ENCODE data around the gene AFDN.

AFDN gene

DNA sequence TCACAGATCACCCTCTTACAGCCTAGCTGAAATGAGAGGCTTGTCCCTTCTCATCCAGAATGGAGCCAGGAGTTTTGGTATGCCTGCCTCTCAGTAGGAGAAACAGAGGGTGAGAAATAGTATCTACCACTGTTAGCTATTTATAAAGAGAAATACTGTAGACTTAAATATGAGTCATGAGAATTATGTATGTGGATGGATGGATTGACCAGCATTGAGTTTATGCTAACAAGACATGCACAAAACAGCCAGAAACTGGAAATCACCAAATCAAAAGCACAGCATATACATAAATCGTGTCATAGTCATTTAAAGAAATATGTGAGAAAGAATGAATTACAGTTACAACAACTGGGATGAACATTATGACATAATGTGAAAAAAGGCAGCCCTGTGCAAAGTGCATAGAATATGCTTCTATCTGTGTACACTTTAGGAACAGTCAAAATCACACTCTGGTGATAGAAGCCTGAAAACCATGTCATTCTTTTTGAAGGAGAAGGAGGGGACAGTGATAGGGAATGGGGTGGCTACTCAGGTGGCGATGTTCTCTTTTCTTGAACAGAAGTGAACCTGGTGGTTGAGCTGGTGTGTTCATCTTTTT is 90.9 kb downstream of the AFDN start:
- DNase-seq (ENCODE audit: low read depth, low spot score) = no peak

DNA sequence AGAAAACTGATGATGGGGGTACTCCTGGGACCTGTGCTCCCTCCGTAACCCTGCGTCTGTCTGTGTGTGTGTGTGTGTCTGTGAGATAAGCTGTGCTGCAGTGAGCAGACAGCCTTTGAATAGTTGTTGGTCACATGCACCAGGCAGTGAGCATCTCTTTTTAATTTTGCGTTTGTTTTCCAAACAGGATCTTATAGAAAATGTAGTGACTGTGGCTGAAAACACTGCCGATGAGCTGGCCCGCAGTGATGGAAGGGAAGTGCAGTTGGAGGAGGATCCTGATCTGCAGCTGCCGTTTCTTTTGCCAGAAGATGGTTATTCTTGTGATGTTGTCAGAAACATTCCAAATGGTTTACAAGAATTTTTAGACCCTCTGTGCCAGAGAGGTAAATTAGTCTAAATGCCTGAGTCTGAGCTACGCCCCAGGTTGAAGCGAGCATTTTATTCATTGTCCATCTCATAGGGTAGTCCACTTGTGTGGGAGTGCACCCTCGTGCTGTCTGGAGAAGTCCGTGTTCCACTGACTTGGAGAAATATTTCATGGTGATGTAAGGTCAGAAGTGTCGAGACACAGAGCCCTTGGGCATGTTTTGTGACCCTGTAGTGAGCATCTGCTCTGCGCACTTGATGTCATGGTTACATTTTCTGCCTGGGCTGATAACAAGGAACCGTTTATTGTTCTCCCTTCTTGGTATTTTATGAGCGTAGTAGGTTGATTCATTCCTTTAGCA is 92.0 kb downstream of the AFDN start:
- DNase-seq (ENCODE audit: low read depth, low spot score) = no peak

DNA sequence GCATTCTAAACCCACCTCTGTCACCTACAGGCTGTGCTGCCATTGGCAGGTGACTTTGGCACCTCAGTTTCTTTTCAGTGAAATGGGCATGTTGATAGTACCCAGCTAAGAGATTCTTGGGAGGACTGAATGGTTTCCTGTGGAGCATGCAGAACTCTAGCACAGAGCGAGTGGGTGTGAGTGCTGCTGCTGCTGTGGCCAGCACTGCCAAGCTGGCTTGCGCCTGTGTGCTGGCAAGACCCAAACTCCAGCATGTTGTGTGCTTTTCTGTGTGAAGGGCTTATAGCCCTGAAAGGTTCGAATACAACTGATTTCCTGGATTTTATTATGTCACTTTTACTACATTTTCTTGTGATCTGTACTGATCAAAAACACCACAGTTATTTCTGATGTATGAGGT is 92.6 kb downstream of the AFDN start:
- no peak for DNase-seq (ENCODE audit: low read depth, low spot score)

DNA sequence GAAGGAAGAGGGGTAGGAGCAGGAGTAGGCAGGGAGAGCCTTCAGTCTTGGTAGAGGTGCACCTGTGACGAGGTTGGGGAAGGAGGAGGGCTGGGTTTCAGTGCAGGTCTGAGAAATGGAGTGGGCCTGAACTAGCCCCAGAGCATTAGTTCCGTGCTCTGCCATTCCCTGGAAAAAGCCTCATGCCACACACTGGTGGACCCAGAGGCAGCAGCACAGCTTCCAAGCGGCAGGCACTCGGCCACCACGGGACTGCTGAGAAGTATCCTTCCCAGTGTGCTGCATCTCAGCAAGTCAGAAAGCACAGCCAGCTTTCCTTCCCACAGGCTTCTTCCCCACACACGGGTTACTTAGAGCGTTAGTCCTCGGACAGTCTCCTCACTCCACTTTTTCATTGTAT is 93.5 kb downstream of the AFDN start:
- no peak for DNase-seq (ENCODE audit: low read depth, low spot score)

DNA sequence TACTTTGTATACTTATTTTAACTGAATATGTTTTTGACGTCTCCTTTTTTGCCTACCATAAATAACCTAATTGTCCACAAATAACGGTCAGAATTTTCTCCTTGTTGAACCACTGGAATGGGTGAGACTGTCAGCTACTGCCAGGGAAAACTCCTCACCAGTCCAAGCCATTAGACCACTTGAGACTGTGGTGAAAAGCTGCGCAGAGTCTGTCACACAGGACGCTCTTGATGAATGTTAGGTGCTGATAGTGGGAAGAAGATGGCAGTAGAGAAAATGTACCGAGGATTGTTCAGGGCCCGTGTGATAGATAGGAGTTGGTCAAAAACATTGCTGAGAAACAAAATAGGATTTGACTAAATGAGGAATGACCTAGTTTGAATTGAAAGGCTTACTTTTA is 95.1 kb downstream of the AFDN start:
- DNase-seq (ENCODE audit: low read depth, low spot score) = no peak

DNA sequence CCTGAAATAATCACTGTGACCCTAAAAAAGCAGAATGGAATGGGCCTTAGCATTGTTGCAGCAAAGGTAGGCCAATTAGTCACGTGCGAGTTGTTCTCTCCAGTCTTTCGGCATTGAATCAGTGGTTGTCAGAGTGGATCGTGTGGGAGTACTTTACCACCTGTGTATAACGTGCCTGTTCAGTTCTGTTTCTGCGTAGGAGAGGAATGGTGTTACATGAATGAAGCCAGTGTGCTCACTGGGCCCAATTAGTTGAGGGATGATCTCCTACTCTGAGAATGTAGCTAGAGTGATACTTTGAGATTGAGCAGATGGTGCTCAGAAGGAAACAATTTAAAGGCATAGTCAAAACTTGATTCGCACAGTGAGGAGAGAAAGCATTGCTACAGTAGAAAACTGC is 98.3 kb downstream of the AFDN start:
- DNase-seq (ENCODE audit: low read depth, low spot score) = no peak

DNA sequence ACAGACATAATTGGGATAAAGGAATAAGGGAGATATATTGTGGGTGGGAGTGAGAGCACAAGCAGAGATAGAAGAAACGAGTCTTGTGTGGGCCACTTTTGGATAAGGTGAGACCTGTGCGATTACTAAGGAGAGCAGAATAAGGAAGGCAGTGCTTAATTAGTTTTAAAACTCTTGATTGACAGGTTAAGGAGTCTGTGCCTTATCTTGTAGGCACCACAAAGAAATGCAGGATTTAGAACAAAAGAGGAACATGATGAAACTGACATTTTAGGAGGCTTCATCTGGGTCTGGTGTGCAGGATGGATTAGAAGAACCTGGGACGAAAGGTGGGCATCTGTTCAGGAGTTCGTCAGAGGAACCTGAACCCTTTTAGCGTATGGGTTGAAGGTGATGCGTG is 100.5 kb downstream of the AFDN start:
- no peak for DNase-seq (ENCODE audit: low read depth, low spot score)

DNA sequence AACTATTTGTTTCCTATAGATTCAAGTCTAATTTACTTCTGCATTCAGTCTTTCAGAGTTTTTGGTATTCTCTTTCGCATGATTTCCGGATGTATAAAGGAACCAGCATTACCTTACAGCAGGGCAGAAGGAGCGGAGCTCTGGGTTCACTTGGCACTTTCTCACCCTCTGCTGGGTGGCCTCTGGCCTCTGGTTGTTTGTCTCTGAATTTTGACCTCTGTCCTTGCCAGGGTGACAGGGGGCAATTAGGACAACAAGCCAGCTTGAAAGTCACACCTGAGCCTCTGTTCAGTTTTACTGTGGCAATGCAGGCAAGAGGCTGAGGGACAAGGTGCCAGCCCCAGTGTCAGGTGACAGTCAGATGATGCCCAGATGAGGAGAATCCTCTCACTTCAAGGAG is 101.4 kb downstream of the AFDN start:
- no peak for DNase-seq (ENCODE audit: low read depth, low spot score)

DNA sequence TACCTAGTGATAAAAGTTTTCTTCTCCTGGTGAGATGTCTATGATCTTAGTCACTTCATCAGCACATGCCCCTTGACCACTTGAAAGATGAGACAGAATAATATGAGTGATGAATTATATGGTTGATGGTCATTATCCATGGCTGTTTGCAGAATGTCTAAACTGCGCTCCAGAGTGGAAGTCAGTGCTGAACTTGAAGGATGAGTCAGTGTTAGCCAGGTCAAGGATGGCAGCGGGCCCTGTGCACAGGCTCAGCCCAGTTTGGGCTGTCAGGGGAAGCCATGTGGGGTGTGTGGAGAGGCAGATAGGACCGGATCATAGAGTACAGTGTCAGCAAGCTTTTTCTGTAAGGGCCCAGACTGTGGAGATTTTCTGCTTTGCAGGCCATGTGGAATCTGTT is 103.6 kb downstream of the AFDN start:
- peak; percentile 51 for DNase-seq (ENCODE audit: low read depth, low spot score)

DNA sequence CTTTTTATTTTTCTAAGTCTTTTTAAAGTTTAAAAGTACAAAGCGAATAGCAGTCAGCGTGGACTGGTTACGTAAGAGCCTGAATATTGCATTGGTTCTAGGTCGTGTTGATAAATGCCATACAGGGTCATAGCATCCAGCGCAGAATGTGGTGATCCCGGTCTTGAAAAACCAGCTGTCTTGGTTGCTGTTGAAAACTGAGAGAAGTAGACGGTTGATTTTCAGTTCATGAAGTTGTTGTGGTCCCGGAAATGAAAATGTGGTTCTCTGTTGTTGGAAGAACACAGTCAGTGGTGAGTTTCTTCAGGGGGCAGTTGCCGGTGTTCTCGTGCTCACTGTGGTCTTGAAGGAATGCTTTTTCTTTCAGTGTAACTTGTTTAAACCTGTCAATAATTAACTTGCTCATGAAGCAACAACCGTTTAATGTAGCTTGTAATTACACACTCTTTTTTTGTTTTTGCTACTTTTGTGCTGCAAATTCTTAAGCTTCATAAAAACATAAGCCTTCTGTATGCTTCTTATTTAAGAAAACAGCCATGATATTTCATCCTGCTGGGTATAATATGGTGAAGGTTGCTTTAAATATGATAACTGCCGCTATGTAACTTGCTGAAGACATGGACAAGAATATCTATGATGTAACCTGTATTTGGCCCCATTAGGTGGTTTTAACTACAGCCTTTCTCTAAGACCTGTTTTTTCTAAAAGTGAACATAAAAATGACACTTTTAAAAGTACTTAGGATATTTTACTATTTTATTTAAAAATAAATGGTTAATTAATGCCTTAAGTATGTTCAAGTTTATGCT is 106.0 kb downstream of the AFDN start:
- peak; percentile 43 for DNase-seq (ENCODE audit: low read depth, low spot score)

DNA sequence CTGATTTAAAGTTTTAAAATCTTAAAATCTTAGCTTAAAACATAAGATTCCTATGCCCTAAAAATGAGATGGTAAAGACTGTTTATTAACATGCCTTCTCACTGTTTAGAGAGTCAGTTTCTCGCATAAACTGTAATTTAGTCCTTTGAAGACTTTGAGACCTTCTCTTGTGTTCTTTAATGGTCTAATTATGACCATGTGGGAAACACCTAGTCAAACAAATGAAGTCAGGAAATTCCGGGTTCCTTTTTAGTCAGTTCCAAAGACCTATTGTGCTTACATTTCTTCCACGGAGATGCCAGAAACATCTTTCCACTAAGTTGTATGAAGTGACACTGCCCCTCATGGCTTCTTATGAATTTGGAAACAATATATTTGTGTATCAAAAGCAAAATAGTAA is 106.6 kb downstream of the AFDN start:
- no peak for DNase-seq (ENCODE audit: low read depth, low spot score)

DNA sequence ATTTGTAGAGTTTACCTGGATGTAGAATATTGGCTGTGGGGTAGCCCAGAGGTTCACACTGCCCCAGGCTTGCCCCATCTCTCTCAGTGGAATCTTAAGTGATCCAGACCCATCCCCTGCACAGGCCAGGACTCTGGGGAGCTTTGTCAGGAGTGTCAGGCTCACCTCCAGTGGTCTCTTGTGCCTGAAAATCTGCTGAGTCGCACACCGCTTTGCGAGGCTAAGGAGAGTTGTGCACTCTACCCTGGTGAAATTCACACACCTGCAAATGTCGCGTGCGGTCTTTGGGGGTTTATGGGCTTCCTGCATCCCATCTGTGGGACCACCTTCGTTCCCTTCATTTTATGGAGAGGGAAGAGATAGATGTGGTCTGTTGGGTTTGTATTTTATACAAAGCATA is 107.1 kb downstream of the AFDN start:
- DNase-seq (ENCODE audit: low read depth, low spot score) = no peak

DNA sequence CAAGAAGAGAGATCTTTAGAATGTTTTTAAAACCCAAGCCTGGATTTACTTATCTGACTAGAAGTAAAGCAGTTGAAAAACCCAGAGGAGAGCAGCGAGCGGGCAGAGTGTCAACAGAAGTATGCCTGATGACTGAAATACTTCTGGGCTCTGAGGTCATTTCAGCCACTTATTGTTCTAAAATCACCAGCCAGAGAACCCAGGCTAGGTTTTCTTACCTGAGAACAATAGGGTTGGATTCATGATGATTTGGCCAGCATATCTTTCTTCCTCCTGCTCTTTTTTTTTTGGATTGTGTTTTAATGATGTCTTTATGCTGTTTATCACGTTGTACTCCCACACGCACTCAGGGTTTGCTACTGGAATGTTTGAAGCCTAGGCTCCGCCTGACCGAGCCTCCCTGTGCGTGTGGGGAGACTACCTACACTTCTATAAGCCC is 107.7 kb downstream of the AFDN start:
- DNase-seq (ENCODE audit: low read depth, low spot score) = no peak

DNA sequence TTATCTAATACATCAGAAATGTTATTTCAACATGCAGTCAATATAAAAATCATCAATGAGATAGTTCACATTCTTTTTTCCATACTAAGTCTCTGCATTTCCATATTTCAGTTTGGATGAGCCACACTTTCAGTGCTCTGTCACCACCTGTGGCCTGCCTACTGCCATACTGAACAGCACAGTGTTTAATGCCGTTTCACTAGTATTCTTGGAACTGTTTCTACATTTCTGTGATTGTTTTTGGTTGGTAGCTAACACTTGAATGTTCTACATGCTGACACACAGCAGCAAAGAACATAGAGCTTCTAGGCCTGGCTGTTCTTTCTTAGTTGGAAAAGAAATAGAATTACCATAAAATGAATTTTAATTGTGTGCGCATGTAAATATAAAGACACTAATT is 109.3 kb downstream of the AFDN start:
- no peak for DNase-seq (ENCODE audit: low read depth, low spot score)

DNA sequence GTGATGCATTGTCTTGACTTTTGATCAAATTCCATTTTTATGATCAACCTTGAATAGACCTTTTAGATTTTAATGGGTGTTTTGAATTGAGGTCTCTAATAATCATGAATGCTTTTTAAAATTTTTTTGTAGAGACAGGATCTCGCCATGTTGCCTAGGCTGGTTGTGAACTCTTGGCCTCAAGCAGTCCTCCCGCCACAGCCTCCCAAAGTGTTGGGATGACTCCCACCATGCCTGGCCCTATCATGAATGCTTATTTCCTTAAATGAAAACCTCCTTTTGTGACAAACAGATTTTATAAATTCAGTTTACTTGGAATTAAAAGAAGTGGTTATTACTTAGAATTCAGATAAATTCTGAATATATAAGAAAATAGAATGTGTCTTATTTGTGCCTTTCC is 110.6 kb downstream of the AFDN start:
- no peak for DNase-seq (ENCODE audit: low read depth, low spot score)

DNA sequence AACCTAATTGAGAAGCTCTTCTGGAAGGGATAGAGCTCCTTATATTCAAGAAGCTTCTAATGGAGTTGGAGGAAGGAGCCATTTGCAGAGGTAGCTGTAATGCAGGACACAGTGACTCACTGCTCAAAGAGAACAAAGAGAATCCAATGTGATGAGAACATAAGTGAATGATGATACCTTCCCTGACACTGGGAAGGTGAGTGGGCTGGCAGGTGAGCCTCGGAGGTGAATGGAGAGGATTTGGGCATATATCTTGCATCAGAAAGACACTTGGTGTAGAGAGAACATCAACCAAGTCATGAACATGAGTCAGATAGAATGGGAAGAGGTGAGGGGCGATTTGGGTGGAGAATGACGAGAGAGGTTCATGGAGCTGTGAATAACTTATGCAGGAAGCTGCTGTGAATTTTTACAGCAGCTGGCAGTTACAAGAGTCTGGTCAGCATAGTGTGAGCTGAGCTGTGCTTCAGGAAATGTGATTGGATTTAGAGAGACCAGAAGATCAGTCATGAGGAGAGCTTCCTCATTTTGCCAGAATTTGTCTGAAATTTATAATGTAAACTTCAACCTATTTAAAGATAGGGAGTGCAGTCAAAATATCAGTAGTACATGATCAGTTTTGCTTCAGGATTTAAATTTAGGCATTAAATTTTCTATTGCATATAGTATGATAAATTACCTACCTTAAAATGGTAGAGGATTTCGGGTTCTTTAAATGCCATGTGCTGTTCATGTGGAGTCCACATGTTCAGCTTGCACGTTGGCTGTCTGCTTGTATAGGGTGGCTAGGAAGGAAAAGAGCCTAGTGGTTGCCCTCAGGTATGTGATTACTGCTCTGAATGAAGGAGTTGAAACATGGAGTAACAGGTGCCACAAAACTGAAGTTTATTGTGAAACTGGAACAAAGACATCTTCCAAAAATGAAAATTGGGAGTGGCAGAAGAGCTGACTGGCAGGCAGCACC is 111.5 kb downstream of the AFDN start:
- no peak for DNase-seq (ENCODE audit: low read depth, low spot score)

DNA sequence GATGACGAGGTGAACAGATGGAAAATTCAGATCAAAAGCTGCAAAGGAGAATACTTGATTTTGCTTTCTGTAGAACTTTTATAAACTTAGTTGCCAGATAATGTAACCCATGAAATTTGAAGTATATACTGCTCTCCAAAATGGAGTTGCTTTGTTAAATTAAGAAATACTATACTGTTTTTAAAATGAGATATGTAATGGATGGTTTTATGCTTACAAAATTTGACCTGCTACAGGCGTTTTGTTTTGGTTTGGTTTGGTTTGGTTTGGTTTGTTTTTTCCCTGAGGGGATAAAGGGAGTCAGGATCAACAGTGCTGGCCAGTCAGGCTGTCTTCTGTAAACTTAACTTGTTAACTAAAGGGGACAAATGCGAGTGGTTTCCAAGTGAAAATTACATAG is 115.1 kb downstream of the AFDN start:
- no peak for DNase-seq (ENCODE audit: low read depth, low spot score)

DNA sequence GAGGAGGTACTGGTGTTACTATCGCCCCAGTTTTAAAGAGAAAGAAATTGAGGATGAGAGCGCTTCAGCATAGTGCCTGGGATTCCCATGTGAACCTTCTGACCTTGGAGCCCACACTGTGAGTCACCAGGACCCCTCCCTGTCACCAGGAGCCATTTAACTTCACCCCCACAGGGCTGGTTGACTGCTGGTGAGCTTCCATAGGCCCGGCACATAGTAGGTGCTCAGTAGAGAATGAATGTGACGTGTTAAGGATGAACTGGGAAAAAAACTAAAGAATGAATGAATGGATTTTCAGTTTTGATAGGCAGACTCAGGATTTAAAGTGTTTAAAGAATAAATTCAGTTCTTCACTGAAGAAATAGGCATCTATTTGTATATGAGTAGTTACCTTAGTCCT is 117.4 kb downstream of the AFDN start:
- DNase-seq (ENCODE audit: low read depth, low spot score) = no peak

DNA sequence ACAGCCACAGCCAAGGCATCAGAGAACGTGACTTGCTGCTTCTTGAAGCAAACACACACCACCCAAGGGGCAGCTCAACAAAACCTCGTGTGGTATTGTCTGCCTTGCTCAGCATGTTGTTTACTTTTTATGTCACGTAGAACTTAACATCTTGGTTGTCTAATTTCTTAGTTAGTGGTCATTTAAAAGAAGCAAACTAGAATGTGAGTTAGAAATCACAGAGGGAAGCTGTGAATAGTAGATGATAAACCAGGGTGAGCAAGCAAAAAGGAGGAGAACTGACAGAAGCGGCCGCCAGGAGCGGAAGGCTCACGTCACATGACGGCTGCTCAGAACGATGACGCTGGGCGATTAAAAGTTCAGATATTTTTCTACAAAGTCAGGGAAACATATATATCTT is 119.3 kb downstream of the AFDN start:
- no peak for DNase-seq (ENCODE audit: low read depth, low spot score)

DNA sequence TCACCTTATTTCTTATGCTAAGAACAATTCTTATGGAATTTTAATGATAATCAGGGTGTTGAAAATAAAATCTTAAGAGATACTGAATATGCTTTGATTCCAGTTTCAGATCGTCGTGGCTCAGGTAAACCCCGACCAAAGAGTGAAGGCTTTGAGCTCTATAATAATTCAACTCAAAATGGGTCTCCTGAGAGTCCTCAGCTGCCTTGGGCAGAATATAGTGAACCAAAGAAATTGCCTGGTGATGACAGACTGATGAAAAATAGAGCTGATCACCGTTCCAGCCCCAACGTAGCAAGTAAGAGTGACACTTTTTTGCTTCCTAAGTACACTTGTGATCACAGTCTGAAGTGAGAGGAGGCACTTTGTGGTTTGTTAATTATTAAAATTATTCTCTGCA is 119.9 kb downstream of the AFDN start:
- no peak for DNase-seq (ENCODE audit: low read depth, low spot score)

DNA sequence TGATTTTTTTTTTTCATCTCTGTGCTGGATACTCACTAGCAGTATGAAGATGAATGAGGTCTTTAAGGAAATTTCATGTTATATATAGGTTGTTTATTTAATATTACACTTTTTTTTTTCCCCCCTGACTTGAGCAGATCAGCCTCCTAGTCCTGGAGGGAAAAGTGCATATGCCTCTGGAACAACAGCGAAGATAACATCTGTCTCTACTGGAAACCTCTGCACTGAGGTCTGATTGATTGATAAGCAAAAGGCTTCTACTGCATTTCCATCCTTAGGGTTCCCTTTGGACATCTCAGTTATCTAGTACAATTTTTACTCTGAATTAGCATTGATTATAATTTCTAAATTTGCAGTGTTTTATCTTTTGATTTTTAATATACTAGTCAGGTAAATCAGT is 121.0 kb downstream of the AFDN start:
- no peak for DNase-seq (ENCODE audit: low read depth, low spot score)

DNA sequence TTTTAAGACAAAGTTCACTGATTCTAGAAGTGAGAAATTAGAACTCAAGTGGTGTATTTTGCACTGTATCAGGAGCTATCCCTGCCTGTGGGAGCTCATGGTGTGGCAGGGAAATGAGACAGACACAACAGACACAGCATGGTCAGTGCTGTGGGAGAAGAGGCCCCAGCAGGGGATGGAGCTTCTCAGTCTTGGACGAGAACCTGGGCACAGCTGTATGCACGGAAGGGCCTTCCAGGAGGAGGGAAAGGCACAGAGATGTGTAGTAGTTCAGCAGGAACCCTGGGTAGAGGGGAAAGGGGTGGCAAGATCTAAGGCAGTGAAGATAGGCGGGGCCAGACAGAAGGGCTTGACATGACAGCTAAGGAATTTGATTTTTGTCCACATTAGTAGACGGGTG is 122.0 kb downstream of the AFDN start:
- DNase-seq (ENCODE audit: low read depth, low spot score) = no peak

All from astrocyte of the hippocampus (primary cell).